Stimulated activated CD8-positive, alpha-beta memory T cell treated with anti-CD3 and anti-CD28 coated beads, Interleukin-4, amount 100 ng/mL, for 24 hours (primary cell): ENCODE measurements around the gene METAP2.
A peak's percentile ranks its signal among the peaks of the same experiment; 100 is the strongest.
"Not testable (repeated sequence)": the region's sequence is repeated elsewhere in the genome, so short reads cannot be mapped to it uniquely, and the experiment has no call there.

Experiments used
- DNase-seq: peaks from one replicate; pipeline ENCODE4 v3.0.0-alpha.2; 2020; ENCODE audit warnings: low read depth

Gene METAP2

GRCh38 chr12:95473884-95474659 is at the start of gene METAP2:
Gene METAP2 (plus strand): TSS chr12:95474152. CDS start chr12:95474180, 28 bp downstream.
- DNase-seq: peak; percentile 90

GRCh38 chr12:95424271-95424994 is 49.5 kb upstream of the METAP2 start:
- no peak for DNase-seq

GRCh38 chr12:95429172-95429510 is 44.8 kb upstream of the METAP2 start:
- DNase-seq: no peak

- DNase-seq: no peak
Observed at GRCh38 chr12:95431120-95431519, 42.8 kb upstream of the METAP2 start.

GRCh38 chr12:95435355-95435754 is 38.6 kb upstream of the METAP2 start:
- DNase-seq: no peak

- DNase-seq: no peak
Observed at GRCh38 chr12:95437565-95437964, 36.4 kb upstream of the METAP2 start.

GRCh38 chr12:95439461-95440230 is 34.3 kb upstream of the METAP2 start:
- DNase-seq: no peak

GRCh38 chr12:95440401-95440800 is 33.6 kb upstream of the METAP2 start:
- DNase-seq: no peak

GRCh38 chr12:95443459-95443858 is 30.5 kb upstream of the METAP2 start:
- DNase-seq: no peak

GRCh38 chr12:95445099-95445498 is 28.9 kb upstream of the METAP2 start:
- not testable (repeated sequence) for DNase-seq

GRCh38 chr12:95445884-95446505 is 28.0 kb upstream of the METAP2 start:
- no peak for DNase-seq

- DNase-seq: no peak
Observed at GRCh38 chr12:95446506-95446900, 27.4 kb upstream of the METAP2 start.

GRCh38 chr12:95449656-95450055 is 24.3 kb upstream of the METAP2 start:
- not testable (repeated sequence) for DNase-seq

- not testable (repeated sequence) for DNase-seq
Observed at GRCh38 chr12:95452501-95452900, 21.5 kb upstream of the METAP2 start.

- not testable (repeated sequence) for DNase-seq
Observed at GRCh38 chr12:95453881-95454280, 20.1 kb upstream of the METAP2 start.

GRCh38 chr12:95454780-95455215 is 19.2 kb upstream of the METAP2 start:
- not testable (repeated sequence) for DNase-seq

GRCh38 chr12:95457605-95458004 is 16.3 kb upstream of the METAP2 start:
- DNase-seq: not testable (repeated sequence)

GRCh38 chr12:95458761-95459160 is 15.2 kb upstream of the METAP2 start:
- DNase-seq: no peak

- DNase-seq: no peak
Observed at GRCh38 chr12:95459310-95459709, 14.6 kb upstream of the METAP2 start.

- no peak for DNase-seq
Observed at GRCh38 chr12:95460105-95460504, 13.8 kb upstream of the METAP2 start.

- no peak for DNase-seq
Observed at GRCh38 chr12:95460896-95461295, 13.1 kb upstream of the METAP2 start.

- DNase-seq: no peak
Observed at GRCh38 chr12:95462081-95462480, 11.9 kb upstream of the METAP2 start.
